SK-N-SH treated with all-trans-retinoic acid at 6 μM for 48 hours (cell line): ENCODE results near the gene RASSF1.
"Not testable (repeated sequence)": the region's sequence is repeated elsewhere in the genome, so short reads cannot be mapped to it uniquely, and the experiment has no call there.

Experiments
- ATAC-seq: fragments of 200-7000 bp; cut with Tn5 transposase; 3 replicates; pipeline ENCODE4 v1.9.1; 2020; ENCODE audit warnings: mild to moderate bottlenecking, moderate library complexity
- ARNTL ChIP-seq: fragments of 450-650 bp; formaldehyde crosslinking; IDR thresholded peaks from 2 replicates; pipeline ENCODE4 v1.5.0; 2020; ENCODE audit warnings: low read depth, mild to moderate bottlenecking, moderate library complexity, borderline replicate concordance
- CSDC2 ChIP-seq: fragments of 250-450 bp; sonication (Bioruptor Pico); IDR thresholded peaks from 2 replicates; pipeline ENCODE4 v1.5.0; 2020; ENCODE audit warnings: mild to moderate bottlenecking, moderate library complexity
- ESRRG ChIP-seq: fragments of 250-450 bp; sonication (Bioruptor Pico); IDR thresholded peaks from 2 replicates; pipeline ENCODE4 v1.6.1; 2021; ENCODE audit warnings: mild to moderate bottlenecking
- GLIS3 ChIP-seq: fragments of 250-450 bp; sonication (Bioruptor Pico); IDR thresholded peaks from 2 replicates; pipeline ENCODE4 v1.5.0; 2020; ENCODE audit warnings: mild to moderate bottlenecking, moderate library complexity
- ISL1 ChIP-seq: fragments of 250-450 bp; sonication (Bioruptor Pico); IDR thresholded peaks from 2 replicates; pipeline ENCODE4 v2.1.2; 2022; ENCODE audit warnings: mild to moderate bottlenecking, moderate library complexity
- OSR1 ChIP-seq: fragments of 250-450 bp; sonication (Bioruptor Pico); IDR thresholded peaks from 2 replicates; pipeline ENCODE4 v1.8.0; 2022; ENCODE audit warnings: moderate library complexity, mild to moderate bottlenecking, inconsistent platforms
- POU6F1 ChIP-seq: fragments of 250-450 bp; sonication (Bioruptor Pico); IDR thresholded peaks from 2 replicates; pipeline ENCODE4 v1.8.0; 2021; ENCODE audit warnings: low read depth, mild to moderate bottlenecking, moderate library complexity, borderline replicate concordance
- PPARA ChIP-seq: fragments of 250-450 bp; sonication (Bioruptor Pico); IDR thresholded peaks from 2 replicates; pipeline ENCODE4 v1.5.0; 2020; ENCODE audit warnings: mild to moderate bottlenecking, borderline replicate concordance
- SNAI2 ChIP-seq: fragments of 250-450 bp; sonication (Bioruptor Pico); IDR thresholded peaks from 2 replicates; pipeline ENCODE4 v1.5.0; 2020; ENCODE audit warnings: mild to moderate bottlenecking, moderate library complexity
- TCF4 ChIP-seq: fragments of 250-450 bp; sonication (Bioruptor Pico); IDR thresholded peaks from 2 replicates; pipeline ENCODE4 v1.8.0; 2021; ENCODE audit warnings: mild to moderate bottlenecking, moderate library complexity, borderline replicate concordance
- TOX ChIP-seq: fragments of 250-450 bp; sonication (Bioruptor Pico); IDR thresholded peaks from 2 replicates; pipeline ENCODE4 v1.8.0; 2021; ENCODE audit warnings: mild to moderate bottlenecking, moderate library complexity, borderline replicate concordance
- ZC3H10 ChIP-seq: fragments of 250-450 bp; sonication (Bioruptor Pico); IDR thresholded peaks from 2 replicates; pipeline ENCODE4 v1.5.1; 2021; ENCODE audit warnings: mild to moderate bottlenecking, moderate library complexity
- ZFP30 ChIP-seq: fragments of 450-650 bp; formaldehyde crosslinking; IDR thresholded peaks from 2 replicates; pipeline ENCODE4 v1.5.0; 2022; ENCODE audit warnings: mild to moderate bottlenecking, moderate library complexity
- ZNF565 ChIP-seq: fragments of 450-650 bp; formaldehyde crosslinking; conservative IDR thresholded peaks from 2 replicates; pipeline ENCODE4 v1.5.0; 2020; ENCODE audit warnings: low read depth, mild to moderate bottlenecking, moderate library complexity
- ZNF70 ChIP-seq: fragments of 450-650 bp; formaldehyde crosslinking; IDR thresholded peaks from 2 replicates; pipeline ENCODE4 v1.5.0; 2020; ENCODE audit warnings: mild to moderate bottlenecking, moderate library complexity
- ZNF8 ChIP-seq: fragments of 450-650 bp; formaldehyde crosslinking; IDR thresholded peaks from 2 replicates; pipeline ENCODE4 v1.5.0; 2020; ENCODE audit warnings: mild to moderate bottlenecking, moderate library complexity
- TF ChIP-seq, protein P1 (sequence below): fragments of 250-450 bp; sonication (Bioruptor Pico); IDR thresholded peaks from 2 replicates; pipeline ENCODE4 v1.5.1; 2020; ENCODE audit warnings: low read depth, mild to moderate bottlenecking, moderate library complexity
- TF ChIP-seq, protein P2 (sequence below): fragments of 250-450 bp; sonication (Bioruptor Pico); IDR thresholded peaks from 2 replicates; pipeline ENCODE4 v1.8.0; 2020; ENCODE audit warnings: mild to moderate bottlenecking, moderate library complexity, borderline replicate concordance
- TF ChIP-seq, protein P3 (sequence below): fragments of 250-450 bp; sonication (Bioruptor Pico); IDR thresholded peaks from 2 replicates; pipeline ENCODE4 v1.5.1; 2021; ENCODE audit warnings: mild to moderate bottlenecking, moderate library complexity

Gene RASSF1

DNA sequence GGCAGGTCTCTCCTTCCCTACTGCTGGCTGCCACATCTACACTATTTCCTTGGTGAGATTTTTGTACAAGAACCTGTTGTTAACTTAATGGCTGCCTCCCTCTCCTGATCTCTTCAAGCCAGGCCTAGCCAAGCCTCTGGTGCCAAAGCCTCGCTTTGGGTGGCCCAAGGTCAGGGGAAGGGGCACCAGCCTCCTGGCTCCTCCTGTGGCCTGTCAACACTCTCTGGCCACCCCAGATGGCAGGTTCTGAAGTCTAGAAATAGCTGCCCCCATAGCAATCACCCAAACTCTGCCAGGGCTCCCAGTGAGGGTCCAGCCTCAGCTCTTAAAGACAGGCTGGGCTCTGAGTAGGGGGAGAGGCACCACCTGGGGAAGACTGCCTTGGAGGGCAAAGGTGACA, 53.4 kb downstream of the RASSF1 start:
- no peak for TF ChIP-seq ZNF70 (CRISPR knock-in tag)
- TF ChIP-seq TCF4 (CRISPR knock-in tag), result no peak
- TF ChIP-seq, protein P1, sequence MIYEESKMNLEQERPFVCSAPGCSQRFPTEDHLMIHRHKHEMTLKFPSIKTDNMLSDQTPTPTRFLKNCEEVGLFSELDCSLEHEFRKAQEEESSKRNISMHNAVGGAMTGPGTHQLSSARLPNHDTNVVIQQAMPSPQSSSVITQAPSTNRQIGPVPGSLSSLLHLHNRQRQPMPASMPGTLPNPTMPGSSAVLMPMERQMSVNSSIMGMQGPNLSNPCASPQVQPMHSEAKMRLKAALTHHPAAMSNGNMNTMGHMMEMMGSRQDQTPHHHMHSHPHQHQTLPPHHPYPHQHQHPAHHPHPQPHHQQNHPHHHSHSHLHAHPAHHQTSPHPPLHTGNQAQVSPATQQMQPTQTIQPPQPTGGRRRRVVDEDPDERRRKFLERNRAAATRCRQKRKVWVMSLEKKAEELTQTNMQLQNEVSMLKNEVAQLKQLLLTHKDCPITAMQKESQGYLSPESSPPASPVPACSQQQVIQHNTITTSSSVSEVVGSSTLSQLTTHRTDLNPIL (CRISPR knock-in tag), result no peak
- TF ChIP-seq, protein P2, sequence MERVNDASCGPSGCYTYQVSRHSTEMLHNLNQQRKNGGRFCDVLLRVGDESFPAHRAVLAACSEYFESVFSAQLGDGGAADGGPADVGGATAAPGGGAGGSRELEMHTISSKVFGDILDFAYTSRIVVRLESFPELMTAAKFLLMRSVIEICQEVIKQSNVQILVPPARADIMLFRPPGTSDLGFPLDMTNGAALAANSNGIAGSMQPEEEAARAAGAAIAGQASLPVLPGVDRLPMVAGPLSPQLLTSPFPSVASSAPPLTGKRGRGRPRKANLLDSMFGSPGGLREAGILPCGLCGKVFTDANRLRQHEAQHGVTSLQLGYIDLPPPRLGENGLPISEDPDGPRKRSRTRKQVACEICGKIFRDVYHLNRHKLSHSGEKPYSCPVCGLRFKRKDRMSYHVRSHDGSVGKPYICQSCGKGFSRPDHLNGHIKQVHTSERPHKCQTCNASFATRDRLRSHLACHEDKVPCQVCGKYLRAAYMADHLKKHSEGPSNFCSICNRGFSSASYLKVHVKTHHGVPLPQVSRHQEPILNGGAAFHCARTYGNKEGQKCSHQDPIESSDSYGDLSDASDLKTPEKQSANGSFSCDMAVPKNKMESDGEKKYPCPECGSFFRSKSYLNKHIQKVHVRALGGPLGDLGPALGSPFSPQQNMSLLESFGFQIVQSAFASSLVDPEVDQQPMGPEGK (CRISPR knock-in tag), result no peak
- no peak for TF ChIP-seq OSR1
- TF ChIP-seq ZFP30 (CRISPR knock-in tag), result no peak
- no peak for TF ChIP-seq SNAI2 (CRISPR knock-in tag)
- TF ChIP-seq, protein P3, sequence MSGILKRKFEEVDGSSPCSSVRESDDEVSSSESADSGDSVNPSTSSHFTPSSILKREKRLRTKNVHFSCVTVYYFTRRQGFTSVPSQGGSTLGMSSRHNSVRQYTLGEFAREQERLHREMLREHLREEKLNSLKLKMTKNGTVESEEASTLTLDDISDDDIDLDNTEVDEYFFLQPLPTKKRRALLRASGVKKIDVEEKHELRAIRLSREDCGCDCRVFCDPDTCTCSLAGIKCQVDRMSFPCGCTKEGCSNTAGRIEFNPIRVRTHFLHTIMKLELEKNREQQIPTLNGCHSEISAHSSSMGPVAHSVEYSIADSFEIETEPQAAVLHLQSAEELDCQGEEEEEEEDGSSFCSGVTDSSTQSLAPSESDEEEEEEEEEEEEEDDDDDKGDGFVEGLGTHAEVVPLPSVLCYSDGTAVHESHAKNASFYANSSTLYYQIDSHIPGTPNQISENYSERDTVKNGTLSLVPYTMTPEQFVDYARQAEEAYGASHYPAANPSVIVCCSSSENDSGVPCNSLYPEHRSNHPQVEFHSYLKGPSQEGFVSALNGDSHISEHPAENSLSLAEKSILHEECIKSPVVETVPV (CRISPR knock-in tag), result no peak
- no peak for TF ChIP-seq ISL1
- no peak for TF ChIP-seq ARNTL
- no peak for TF ChIP-seq CSDC2
- no peak for TF ChIP-seq POU6F1
- no peak for TF ChIP-seq ZC3H10
- no peak for TF ChIP-seq GLIS3 (CRISPR knock-in tag)
- no peak for TF ChIP-seq ESRRG (CRISPR knock-in tag)
- TF ChIP-seq ZNF8 (CRISPR knock-in tag), result no peak
- no peak for TF ChIP-seq ZNF565 (CRISPR knock-in tag)
- no peak for TF ChIP-seq TOX (CRISPR knock-in tag)
- TF ChIP-seq PPARA (CRISPR knock-in tag), result no peak
- TF ChIP-seq, all 23 proteins: peak for 0
- no peak for ATAC-seq

- ATAC-seq, result no peak
- TF ChIP-seq, protein P3 (CRISPR knock-in tag), result no peak
- TF ChIP-seq, protein P1 (CRISPR knock-in tag), result no peak
- no peak for TF ChIP-seq ISL1
These were observed 54.1 kb downstream of the RASSF1 start for GRCh38 chr3:50286322-50287227.

DNA sequence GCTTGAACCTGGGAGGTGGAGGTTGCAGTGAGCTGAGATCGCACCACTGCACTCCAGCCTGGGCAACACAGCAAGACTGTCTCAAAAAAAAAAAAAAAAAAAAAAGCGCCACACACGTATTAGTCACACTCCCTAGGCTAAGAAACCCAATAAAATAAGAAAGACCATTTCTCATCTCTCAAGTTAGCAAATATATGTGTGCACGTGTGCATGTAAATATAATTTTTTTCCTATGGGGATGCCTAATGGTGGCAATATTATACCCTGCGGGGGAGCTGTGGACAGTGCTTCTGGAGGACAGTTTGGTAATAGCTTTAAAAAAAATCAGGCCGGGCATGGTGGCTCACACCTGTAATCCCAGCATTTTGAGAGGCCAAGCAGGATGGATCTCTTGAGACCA, 56.5 kb downstream of the RASSF1 start:
- ATAC-seq, result not testable (repeated sequence)
